Skin epidermis (tissue), 12 donors: ENCODE measurements around the gene S1PR5.

Experiments used
- H3K27ac ChIP-seq, 21 experiments: fragments of 200-600 bp; sonication (generic) in 11 of 21; one replicate each; pipeline ENCODE4 v1.5.0; 2020; ENCODE audit warnings: mild to moderate bottlenecking in 3 of 21, inconsistent platforms in 2 of 21, moderate library complexity in 2 of 21
- H3K4me3 ChIP-seq, 7 experiments: fragments of 200-600 bp; sonication (generic) in 2 of 7; one replicate each; pipeline ENCODE4 v1.5.0; 2020; ENCODE audit warnings: inconsistent platforms in 2 of 7, mild to moderate bottlenecking in 2 of 7, moderate library complexity in 1 of 7

The S1PR5 gene

DNA sequence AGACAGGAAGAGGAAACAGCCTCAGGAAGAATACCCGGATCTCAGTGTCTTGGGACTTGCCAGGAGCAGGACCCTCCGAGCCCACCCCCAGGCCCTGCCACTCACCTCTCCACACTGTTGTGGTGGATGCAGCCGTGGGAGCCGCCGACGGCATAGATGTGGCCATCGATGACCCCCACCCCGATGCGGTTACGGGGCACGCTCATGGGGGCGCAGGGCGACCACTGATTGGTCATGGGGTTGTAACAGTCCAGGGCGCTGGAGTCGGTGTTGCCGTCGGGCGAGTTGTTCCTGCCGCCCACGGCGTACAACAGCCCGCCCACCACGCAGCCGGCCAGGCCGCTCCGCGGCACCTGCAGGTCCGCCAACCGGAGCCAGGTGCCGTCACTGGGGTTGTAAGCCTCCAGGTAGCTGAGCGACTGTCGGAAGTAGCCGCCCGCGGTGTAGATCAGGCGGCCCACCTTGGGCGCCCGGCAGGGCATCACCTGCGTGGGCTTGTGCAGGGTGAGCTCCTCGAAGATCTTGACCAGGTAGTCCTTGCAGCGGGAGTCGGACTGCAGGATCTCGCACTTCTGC, 25.7 kb downstream of the S1PR5 start:
- Histone ChIP-seq H3K4me3 (no peak overlapping the region), H3K27ac (no peak overlapping the region)

DNA sequence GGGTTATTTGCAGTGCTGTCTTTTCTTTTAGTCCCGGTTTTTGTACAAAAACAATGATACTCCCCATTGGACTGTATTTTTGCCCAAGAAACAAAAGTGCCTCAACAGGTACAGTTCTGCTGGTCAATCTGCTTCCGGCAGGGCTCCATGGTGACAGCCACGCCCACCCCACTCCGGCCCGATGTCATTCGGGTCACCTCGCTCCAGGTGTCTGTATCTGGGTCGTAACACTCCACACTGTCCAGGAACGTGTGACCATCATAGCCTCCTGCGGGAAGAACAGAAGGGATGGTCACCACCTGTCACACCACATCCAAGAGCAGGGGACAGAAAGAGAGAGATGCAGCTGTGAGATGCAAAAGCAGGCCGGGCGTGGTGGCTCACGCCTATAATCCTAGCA, 30.7 kb downstream of the S1PR5 start:
- no peak overlapping the region for H3K4me3 ChIP-seq
- peak overlapping the region in 3 of 21 experiments; percentile 0 to 24 (median 5) for H3K27ac ChIP-seq

- Histone ChIP-seq H3K27ac (peak overlapping the region in 12 of 21 experiments; percentile 2 to 65 (median 30)), H3K4me3 (peak overlapping the region in 6 of 7 experiments; percentile 17 to 42 (median 20))
These were observed 38.3 kb downstream of the S1PR5 start for GRCh38 chr19:10478903-10479384.

GRCh38 chr19:10478476-10478875, 38.8 kb downstream of the S1PR5 start:
- Histone ChIP-seq H3K27ac (no peak overlapping the region), H3K4me3 (peak overlapping the region in 2 of 7 experiments; percentile 21 to 33)

- Histone ChIP-seq H3K4me3 (no peak overlapping the region), H3K27ac (no peak overlapping the region)
These were observed 42.2 kb downstream of the S1PR5 start for GRCh38 chr19:10474962-10475451.

- no peak overlapping the region for H3K27ac ChIP-seq
- no peak overlapping the region for H3K4me3 ChIP-seq
These were observed 44.1 kb downstream of the S1PR5 start for GRCh38 chr19:10473192-10473591.

GRCh38 chr19:10471909-10472308, 45.3 kb downstream of the S1PR5 start:
- H3K4me3 ChIP-seq = no peak overlapping the region
- H3K27ac ChIP-seq = no peak overlapping the region

DNA sequence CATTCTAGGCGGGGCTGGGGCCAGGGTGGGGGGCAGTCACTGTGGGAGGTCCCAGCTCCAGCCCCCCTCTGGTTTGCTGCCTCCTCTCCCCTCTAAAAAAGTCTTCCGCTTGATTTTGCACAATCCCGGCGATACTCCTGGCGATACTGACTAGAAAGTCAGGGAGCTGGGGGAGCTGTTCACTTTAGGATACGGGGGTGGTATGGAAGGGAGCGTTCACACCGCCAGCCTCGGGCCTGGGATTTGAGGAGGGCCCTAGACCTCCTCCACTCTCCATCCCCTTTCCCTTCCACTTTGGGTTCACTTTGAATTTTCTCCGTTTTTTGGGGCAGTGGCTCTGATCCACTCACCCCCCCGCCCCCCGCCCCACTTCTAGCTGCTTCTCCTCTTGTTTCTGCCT, 49.1 kb downstream of the S1PR5 start:
- Histone ChIP-seq H3K27ac (no peak overlapping the region), H3K4me3 (no peak overlapping the region)

- Histone ChIP-seq H3K27ac (no peak overlapping the region), H3K4me3 (no peak overlapping the region)
These were observed 50.0 kb downstream of the S1PR5 start for GRCh38 chr19:10467104-10467706.

DNA sequence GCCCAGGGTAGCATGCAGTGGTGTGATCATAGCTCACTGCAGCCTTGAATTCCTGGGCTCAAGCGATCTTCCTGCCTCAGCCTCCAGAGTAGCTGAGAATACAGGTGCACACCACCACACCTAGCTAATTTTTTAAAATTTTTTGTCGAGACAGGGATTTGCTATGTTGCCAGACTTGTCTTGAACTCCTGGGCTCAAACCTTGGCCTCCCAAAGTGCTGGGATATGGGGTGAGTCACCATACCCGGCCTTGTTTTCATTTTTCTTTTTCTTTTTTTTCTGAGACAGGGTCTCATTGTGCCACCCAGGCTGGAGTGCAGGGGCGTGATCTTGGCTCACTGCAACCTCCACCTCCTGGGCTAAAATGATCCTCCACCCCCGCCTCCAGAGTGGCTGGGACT, 52.8 kb downstream of the S1PR5 start:
- Histone ChIP-seq H3K27ac (no peak overlapping the region), H3K4me3 (no peak overlapping the region)
